CD4-positive, alpha-beta T cell treated with Interleukin-6 for 4 hours (primary cell): ENCODE results near the gene BABAM2.
"Not testable (repeated sequence)": the region's sequence is repeated elsewhere in the genome, so short reads cannot be mapped to it uniquely, and the experiment has no call there.

Experiments used
- DNase-seq: peaks from one replicate; pipeline ENCODE4 v3.0.0-alpha.2; 2020; ENCODE audit warnings: mixed read lengths

Gene BABAM2

GRCh38 chr2:27890146-27890923 lies at the start of gene BABAM2, which contains the start of gene RBKS:
Gene BABAM2 (plus strand): TSS chr2:27890729. CDS start chr2:27894557, 3,828 bp downstream.
Gene RBKS (minus strand): TSS chr2:27890387. CDS start chr2:27890345, 42 bp downstream.
- DNase-seq, result peak; percentile 89

- DNase-seq, result no peak
Measured at GRCh38 chr2:27842894-27843293, 47.6 kb upstream of the BABAM2 start.

- no peak for DNase-seq
Measured at GRCh38 chr2:27843992-27844391, 46.5 kb upstream of the BABAM2 start.

- no peak for DNase-seq
Measured at GRCh38 chr2:27844821-27845255, 45.7 kb upstream of the BABAM2 start.

- DNase-seq, result no peak
Measured at GRCh38 chr2:27847333-27847732, 43.2 kb upstream of the BABAM2 start.

GRCh38 chr2:27849558-27850205 lies 40.8 kb upstream of the BABAM2 start:
- no peak for DNase-seq

- DNase-seq, result no peak
Measured at GRCh38 chr2:27852691-27853090, 37.8 kb upstream of the BABAM2 start.

GRCh38 chr2:27854229-27854862 lies 36.2 kb upstream of the BABAM2 start:
- DNase-seq, result no peak

- no peak for DNase-seq
Measured at GRCh38 chr2:27855476-27855875, 35.1 kb upstream of the BABAM2 start.

GRCh38 chr2:27856386-27856785 lies 34.1 kb upstream of the BABAM2 start:
- DNase-seq, result no peak

- no peak for DNase-seq
Measured at GRCh38 chr2:27856956-27857355, 33.6 kb upstream of the BABAM2 start.

- DNase-seq, result no peak
Measured at GRCh38 chr2:27857417-27858172, 32.9 kb upstream of the BABAM2 start.

- no peak for DNase-seq
Measured at GRCh38 chr2:27860111-27860510, 30.4 kb upstream of the BABAM2 start.

GRCh38 chr2:27863146-27863545 lies 27.4 kb upstream of the BABAM2 start:
- DNase-seq, result no peak

- not testable (repeated sequence) for DNase-seq
Measured at GRCh38 chr2:27863955-27864354, 26.6 kb upstream of the BABAM2 start.

GRCh38 chr2:27866237-27866636 lies 24.3 kb upstream of the BABAM2 start:
- no peak for DNase-seq

GRCh38 chr2:27869763-27870162 lies 20.8 kb upstream of the BABAM2 start:
- no peak for DNase-seq

GRCh38 chr2:27870724-27871123 lies 19.8 kb upstream of the BABAM2 start:
- no peak for DNase-seq

- DNase-seq, result no peak
Measured at GRCh38 chr2:27871802-27872201, 18.7 kb upstream of the BABAM2 start.

- DNase-seq, result no peak
Measured at GRCh38 chr2:27873091-27873490, 17.4 kb upstream of the BABAM2 start.

- DNase-seq, result no peak
Measured at GRCh38 chr2:27875089-27875881, 15.2 kb upstream of the BABAM2 start.

- no peak for DNase-seq
Measured at GRCh38 chr2:27878825-27879224, 11.7 kb upstream of the BABAM2 start.
